NOMO-1 treated with dmso at 0.1 percent for 144 hours (cell line): Measurements from ENCODE around the gene ALG1.
A peak's percentile ranks its signal among the peaks of the same experiment; 100 is the strongest.
"Not testable (repeated sequence)": the region's sequence is repeated elsewhere in the genome, so short reads cannot be mapped to it uniquely, and the experiment has no call there.

Experiments used
- DNase-seq: peaks from one replicate; lab custom pipeline; 2025; ENCODE audit not compliant: unreplicated experiment; lab: John Stamatoyannopoulos, UW

ALG1 gene

GRCh38 chr16:5044011-5044540 lies 27.6 kb upstream of the ALG1 start:
- no peak for DNase-seq

- not testable (repeated sequence) for DNase-seq
These were observed 27.1 kb upstream of the ALG1 start for GRCh38 chr16:5044581-5044980.

- no peak for DNase-seq
These were observed 26.0 kb upstream of the ALG1 start for GRCh38 chr16:5045499-5046115.

GRCh38 chr16:5046914-5047313 lies 24.7 kb upstream of the ALG1 start:
- DNase-seq = no peak

GRCh38 chr16:5054876-5055865 lies 16.5 kb upstream of the ALG1 start:
- DNase-seq = no peak

DNA sequence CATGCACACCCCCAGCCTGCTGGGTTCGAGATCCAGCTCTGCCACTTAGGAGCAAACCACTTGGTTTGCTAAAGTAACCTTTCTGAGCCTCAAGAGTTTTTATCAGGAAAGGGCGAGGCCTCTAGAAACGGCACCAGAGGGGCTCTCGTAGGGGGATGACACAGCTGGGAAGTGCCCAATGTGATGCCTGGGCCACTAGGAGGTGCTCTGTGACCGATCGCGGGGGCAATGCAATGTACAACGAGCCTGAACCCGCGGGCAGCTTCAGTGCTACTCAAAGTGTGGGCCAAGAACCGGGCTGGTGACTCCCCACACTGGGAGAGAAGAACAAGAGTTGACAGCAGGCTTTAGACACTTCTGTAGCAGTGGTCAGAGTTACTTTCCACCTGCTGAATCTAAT lies 15.3 kb upstream of the ALG1 start:
- DNase-seq = peak; percentile 8

DNA sequence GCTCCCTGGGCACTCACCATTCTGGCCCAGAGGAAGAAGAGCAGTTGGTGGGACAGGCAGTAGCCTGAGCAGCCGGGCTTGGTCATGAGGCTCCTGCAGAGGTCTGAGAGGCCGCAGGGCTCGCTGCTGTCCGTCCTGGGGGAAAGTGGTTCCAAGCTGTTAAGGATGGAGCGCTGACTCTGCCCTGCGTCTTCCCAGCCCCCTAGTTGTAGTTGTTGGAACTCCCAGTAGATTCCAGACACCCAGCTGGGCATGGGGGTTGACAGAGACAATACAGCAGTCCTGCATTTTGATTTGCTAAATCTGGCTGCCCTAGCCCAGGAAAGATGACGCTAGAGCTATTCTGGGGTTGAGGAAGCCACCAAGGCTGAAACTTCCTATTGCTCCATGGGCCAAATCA lies 13.2 kb upstream of the ALG1 start:
- DNase-seq = no peak

- DNase-seq = no peak
These were observed 12.1 kb upstream of the ALG1 start for GRCh38 chr16:5059386-5060072.

- no peak for DNase-seq
These were observed 11.5 kb upstream of the ALG1 start for GRCh38 chr16:5060073-5060641.

DNA sequence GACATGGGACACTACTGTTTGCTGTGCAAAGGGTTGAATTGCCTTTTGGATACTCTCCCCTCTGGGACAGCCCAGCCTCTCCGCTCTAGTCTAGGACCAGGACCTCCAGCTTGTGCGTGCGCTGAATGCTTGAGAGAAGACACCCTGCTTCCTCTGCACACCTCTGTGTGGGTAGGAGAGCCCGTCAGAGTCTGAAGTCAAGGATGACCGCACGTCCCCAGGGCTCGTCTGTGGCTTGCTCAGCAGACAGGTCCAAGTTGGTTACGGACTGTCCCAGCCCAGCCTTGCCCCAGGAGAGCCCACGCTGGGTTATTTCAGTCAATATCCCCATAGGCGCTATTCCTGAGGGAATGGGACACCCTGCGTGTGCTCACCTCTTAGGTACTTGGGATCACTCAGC lies 9.6 kb upstream of the ALG1 start:
- no peak for DNase-seq

- no peak for DNase-seq
These were observed 8.6 kb upstream of the ALG1 start for GRCh38 chr16:5062790-5063765.

GRCh38 chr16:5064915-5065314 lies 6.7 kb upstream of the ALG1 start:
- DNase-seq = no peak

- no peak for DNase-seq
These were observed 6.3 kb upstream of the ALG1 start for GRCh38 chr16:5065326-5065725.

DNA sequence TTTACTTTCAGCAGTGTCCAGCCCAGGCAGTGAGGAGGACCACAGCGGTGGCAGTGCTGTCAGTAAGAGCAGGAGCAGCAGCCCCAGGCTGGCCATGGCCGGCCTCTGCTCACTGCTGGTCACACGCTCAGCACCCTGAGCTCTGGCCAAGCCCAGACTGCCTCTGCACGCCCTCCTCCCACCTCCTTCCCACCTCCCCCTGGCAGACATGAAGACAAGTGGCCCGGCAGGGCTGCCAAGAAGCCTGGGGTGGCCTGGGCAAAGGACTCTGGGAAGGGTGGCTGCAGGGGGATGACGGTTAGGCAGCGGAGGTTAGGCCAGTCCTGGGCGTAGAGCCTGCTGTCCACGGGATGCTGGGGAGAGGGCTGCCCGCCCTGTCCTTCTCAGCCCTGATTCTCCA lies 5.8 kb upstream of the ALG1 start, which contains the start of gene C16orf89:
C16orf89 (minus strand) TSS at position 144 of the 400 bp plus-strand sequence; CDS start at position 96, 48 bp downstream.
- DNase-seq = no peak

DNA sequence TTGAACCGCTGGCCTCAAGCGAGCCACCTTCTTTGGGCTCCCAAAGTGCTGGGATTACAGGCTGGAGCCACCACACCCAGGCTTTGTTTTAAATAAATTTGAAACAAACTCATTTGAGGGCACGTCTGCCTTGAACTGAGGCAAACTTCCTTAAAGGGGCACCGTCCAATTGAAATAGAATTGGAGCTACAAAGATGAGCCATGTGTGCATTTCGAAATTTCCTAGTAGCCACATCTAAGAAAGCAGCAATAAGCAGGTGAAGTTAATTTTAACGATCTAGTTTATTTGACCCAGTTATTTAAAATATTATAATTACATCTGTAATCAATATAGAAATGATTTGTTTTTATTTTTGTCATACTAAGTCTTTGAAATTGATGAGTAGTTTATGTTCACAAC lies 5.1 kb upstream of the ALG1 start:
- no peak for DNase-seq

GRCh38 chr16:5069048-5069447 lies 2.6 kb upstream of the ALG1 start:
- no peak for DNase-seq

DNA sequence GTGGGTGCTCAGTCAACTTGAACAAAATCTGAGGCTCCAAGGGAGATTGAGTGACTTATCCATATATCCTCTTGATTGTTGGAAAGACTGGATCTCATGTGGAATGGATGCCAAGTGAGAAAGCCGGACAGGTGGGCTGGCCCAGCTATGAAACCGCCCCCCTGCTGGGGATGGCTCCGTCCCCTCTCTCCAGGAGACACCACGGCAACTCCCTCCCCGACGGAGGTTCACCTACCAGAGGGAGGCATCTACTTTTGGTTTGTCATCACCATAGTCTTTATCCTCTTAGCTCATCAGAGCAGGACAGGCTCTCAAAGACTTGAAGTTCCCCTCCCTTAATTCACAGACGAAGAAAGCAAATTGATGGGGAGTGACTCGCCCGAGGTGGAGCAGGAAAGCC lies 1.8 kb upstream of the ALG1 start:
- no peak for DNase-seq

DNA sequence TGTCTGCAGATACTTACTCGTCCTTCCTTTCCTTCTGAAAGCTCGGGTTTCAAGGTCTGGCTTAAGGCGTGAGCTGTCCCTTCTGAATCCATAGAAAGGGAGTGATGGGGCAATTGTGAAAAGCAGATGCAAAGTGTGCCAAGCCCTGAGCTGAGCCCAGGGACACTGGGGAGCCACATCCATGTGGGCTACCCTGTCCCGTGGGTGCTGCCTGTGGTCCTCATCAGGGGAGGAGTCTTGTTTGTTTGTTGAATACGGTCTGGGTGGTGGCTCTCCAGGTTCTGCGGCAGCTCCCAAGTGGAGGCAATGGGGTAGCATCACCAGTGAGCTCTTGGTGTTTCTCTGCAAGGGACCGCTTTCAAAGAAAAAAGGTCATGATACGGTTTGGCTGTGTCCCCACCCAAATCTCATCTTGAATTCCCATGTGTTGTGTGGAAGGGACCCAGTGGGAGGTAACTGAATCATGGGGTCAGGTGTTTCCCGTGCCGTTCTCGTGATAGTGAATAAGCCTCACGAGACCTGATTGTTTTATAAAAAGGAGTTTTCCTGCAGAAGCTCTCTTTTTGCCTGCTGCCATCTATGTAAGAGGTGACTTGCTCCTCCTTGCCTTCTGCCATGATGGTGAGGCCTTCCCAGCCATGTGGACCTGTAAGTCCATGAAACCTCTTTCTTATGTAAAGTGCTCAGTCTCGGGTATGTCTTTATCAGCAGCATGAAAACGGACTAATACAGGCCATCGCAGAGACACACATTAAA lies 1.0 kb upstream of the ALG1 start:
- no peak for DNase-seq

- DNase-seq = no peak
These were observed 332 bp upstream of the ALG1 start for GRCh38 chr16:5071341-5071680.
